HAP-1 (cell line): ENCODE data around the gene SLC2A5.
A peak's percentile ranks its signal among the peaks of the same experiment; 100 is the strongest.

Experiments
- DNase-seq, 2 experiments: peaks; one replicate each; pipeline ENCODE4 v3.0.0-alpha.2; 2016 to 2020; ENCODE audit warnings: low spot score in 2 of 2
- H3K27me3 ChIP-seq: fragments of 250-450 bp; sonication (Bioruptor Pico); 2 replicates; pipeline ENCODE4 v1.5.1; 2020; ENCODE audit warnings: low read depth, mild to moderate bottlenecking, moderate library complexity
- H3K36me3 ChIP-seq: fragments of 250-450 bp; sonication (Bioruptor Pico); replicated peaks from 2 replicates; pipeline ENCODE4 v1.5.1; 2020; ENCODE audit warnings: mild to moderate bottlenecking
- H3K4me1 ChIP-seq: fragments of 250-450 bp; sonication (Bioruptor Pico); 2 replicates; pipeline ENCODE4 v1.5.1; 2020; ENCODE audit warnings: mild to moderate bottlenecking
- H3K4me3 ChIP-seq: fragments of 250-450 bp; sonication (Bioruptor Pico); 2 replicates; pipeline ENCODE4 v1.5.1; 2020; ENCODE audit warnings: mild to moderate bottlenecking, moderate library complexity
- H3K9me3 ChIP-seq: fragments of 250-450 bp; sonication (Bioruptor Pico); 2 replicates; pipeline ENCODE4 v1.5.1; 2020; ENCODE audit warnings: mild to moderate bottlenecking, moderate library complexity
- in situ Hi-C: fragments of 300-500 bp; cut with MboI; formaldehyde crosslinking; loops from 3 replicates; pipeline ENCODE4 v1.14.3; 2020; ENCODE audit warnings: low sequenced_read_pairs, inconsistent platforms, mixed read lengths

The SLC2A5 gene, protein sequence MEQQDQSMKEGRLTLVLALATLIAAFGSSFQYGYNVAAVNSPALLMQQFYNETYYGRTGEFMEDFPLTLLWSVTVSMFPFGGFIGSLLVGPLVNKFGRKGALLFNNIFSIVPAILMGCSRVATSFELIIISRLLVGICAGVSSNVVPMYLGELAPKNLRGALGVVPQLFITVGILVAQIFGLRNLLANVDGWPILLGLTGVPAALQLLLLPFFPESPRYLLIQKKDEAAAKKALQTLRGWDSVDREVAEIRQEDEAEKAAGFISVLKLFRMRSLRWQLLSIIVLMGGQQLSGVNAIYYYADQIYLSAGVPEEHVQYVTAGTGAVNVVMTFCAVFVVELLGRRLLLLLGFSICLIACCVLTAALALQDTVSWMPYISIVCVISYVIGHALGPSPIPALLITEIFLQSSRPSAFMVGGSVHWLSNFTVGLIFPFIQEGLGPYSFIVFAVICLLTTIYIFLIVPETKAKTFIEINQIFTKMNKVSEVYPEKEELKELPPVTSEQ

DNA sequence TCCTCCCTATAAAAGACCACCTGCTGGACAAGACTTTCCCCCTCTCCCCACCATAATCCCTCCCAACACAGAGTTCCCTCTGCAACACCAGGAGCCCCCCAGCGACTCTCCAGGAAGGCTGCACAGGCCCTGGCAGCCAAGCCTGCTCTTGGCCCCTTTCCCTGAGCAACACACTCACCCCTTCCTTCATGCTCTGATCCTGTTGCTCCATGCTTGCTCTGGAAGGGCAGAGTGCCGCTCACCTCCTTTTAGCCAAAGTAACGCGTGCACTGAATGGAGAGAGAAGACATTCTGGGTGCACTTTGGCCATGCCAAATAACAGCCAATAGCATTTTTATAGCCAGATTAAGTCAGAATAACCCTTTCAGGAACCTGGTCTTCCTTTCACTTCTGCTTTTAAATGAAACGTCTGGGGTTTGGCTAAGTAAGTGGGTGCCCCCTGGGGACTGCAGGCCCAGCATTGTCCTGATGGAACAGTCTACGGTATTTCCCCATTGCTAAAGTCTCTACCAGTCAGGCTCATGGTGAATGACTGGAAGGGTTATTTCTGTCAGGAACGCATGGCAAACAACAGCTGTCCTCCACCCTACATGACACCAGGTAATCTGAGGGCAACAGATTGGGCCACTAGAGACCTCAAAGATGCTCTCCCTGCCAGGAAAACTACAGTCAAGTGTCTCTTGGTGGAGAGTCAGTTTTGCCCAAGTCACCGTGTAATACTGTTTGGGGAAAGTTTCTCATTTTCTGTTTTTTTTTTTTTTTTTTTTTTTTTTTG is at the start of gene SLC2A5:
Gene SLC2A5 (minus strand): TSS at position 310 of the 775 bp plus-strand sequence. CDS start 99 bp downstream, at position 211.
- DNase-seq = peak; percentile 70 to 72
- Histone ChIP-seq H3K4me1 (peaks cover 14% of the 10 kb centered on the region), H3K9me3 (no peaks in the 10 kb centered on the region), H3K36me3 (no peaks in the 10 kb centered on the region), H3K4me3 (no peak within 1 kb of the TSS), H3K27me3 (no peaks in the 10 kb centered on the region)
- in situ Hi-C loops = no loop called here

GRCh38 chr1:9118186-9118585 is 48.8 kb upstream of the SLC2A5 start:
- Histone ChIP-seq H3K4me1 (no peaks in the 10 kb centered on the region), H3K9me3 (no peaks in the 10 kb centered on the region), H3K4me3 (no peak overlapping the region), H3K27me3 (no peaks in the 10 kb centered on the region), H3K36me3 (no peaks in the 10 kb centered on the region)
- no peak for DNase-seq
- in situ Hi-C loops = loop anchor here (10.0 to 25.0 kb wide), 2 partner anchors 77 to 369 kb away; no protein-coding TSS in a partner anchor

GRCh38 chr1:9115351-9116205 is 46.1 kb upstream of the SLC2A5 start:
- in situ Hi-C loops = loop anchor here (10.0 to 25.0 kb wide), 2 partner anchors 79 to 372 kb away; no protein-coding TSS in a partner anchor
- Histone ChIP-seq H3K4me1 (peaks cover 2% of the 10 kb centered on the region; the same call in 1 of the 2 replicates), H3K4me3 (no peak overlapping the region), H3K27me3 (no peaks in the 10 kb centered on the region), H3K9me3 (no peaks in the 10 kb centered on the region), H3K36me3 (peaks cover 3% of the 10 kb centered on the region; the same call in 1 of the 2 replicates)
- DNase-seq = no peak

- Histone ChIP-seq H3K9me3 (no peaks in the 10 kb centered on the region), H3K27me3 (no peaks in the 10 kb centered on the region), H3K4me3 (no peak overlapping the region), H3K36me3 (peaks cover 3% of the 10 kb centered on the region), H3K4me1 (peaks cover 2% of the 10 kb centered on the region; the same call in 1 of the 2 replicates)
- no peak for DNase-seq
- in situ Hi-C loops = loop anchor here (10.0 to 25.0 kb wide), 2 partner anchors 82 to 374 kb away; no protein-coding TSS in a partner anchor
Measured at GRCh38 chr1:9112961-9113880, 43.8 kb upstream of the SLC2A5 start.

- DNase-seq = no peak
- no peak overlapping the region for H3K4me3 ChIP-seq
- no peaks in the 10 kb centered on the region for H3K27me3 ChIP-seq
- H3K4me1 ChIP-seq = peaks cover 2% of the 10 kb centered on the region; the same call in 1 of the 2 replicates
- H3K36me3 ChIP-seq = peaks cover 3% of the 10 kb centered on the region
- no peaks in the 10 kb centered on the region for H3K9me3 ChIP-seq
- in situ Hi-C loops = loop anchor here (10.0 to 25.0 kb wide), 2 partner anchors 83 to 375 kb away; no protein-coding TSS in a partner anchor
Measured at GRCh38 chr1:9111957-9112356, 42.5 kb upstream of the SLC2A5 start.

- no peak for DNase-seq
- H3K36me3 ChIP-seq = peaks cover 3% of the 10 kb centered on the region
- no peaks in the 10 kb centered on the region for H3K27me3 ChIP-seq
- H3K4me1 ChIP-seq = peaks cover 2% of the 10 kb centered on the region; the same call in 1 of the 2 replicates
- H3K4me3 ChIP-seq = no peak overlapping the region
- in situ Hi-C loops = loop anchor here (10.0 to 25.0 kb wide), 2 partner anchors 83 to 376 kb away; no protein-coding TSS in a partner anchor
- no peaks in the 10 kb centered on the region for H3K9me3 ChIP-seq
Measured at GRCh38 chr1:9111357-9111691, 41.9 kb upstream of the SLC2A5 start.

GRCh38 chr1:9110669-9111356 is 41.4 kb upstream of the SLC2A5 start:
- Histone ChIP-seq H3K9me3 (no peaks in the 10 kb centered on the region), H3K4me1 (peaks cover 2% of the 10 kb centered on the region; the same call in 1 of the 2 replicates), H3K36me3 (peaks cover 3% of the 10 kb centered on the region), H3K4me3 (no peak overlapping the region), H3K27me3 (no peaks in the 10 kb centered on the region)
- in situ Hi-C loops = loop anchor here (10.0 to 25.0 kb wide), 2 partner anchors 84 to 376 kb away; no protein-coding TSS in a partner anchor
- peak; percentile 69 to 97 for DNase-seq

DNA sequence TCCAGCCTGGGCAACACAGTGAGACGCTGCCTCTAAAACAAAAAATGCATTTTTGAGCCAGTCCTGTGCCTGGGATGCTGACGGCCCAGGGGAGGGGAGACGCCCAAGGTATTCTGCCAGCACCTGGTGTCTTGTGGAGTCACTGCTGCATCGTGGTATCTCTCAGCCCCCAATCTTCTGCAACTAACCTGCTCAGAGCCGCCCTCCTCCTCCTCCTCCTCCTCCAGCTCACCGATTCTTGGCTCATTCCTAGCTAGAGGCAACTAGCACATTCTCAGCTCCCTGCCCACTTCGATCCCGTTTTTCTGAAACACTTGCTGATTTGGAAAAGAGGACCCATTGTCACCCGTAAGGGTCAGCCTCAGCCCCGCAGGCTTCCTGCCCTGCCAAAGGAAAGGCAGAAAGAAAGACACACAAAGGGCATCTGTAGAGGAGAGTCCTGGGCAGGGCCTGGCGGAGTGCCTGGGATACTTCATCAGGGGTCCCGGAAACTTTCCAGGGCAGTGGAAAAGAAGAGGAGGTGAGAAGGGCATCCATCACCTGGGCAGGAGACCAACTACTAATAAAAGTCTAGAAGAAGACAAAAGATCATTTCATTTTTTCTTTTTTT is 38.7 kb upstream of the SLC2A5 start:
- Histone ChIP-seq H3K4me1 (peaks cover 2% of the 10 kb centered on the region; the same call in 1 of the 2 replicates), H3K4me3 (no peak overlapping the region), H3K36me3 (peaks cover 9% of the 10 kb centered on the region), H3K9me3 (no peaks in the 10 kb centered on the region), H3K27me3 (no peaks in the 10 kb centered on the region)
- in situ Hi-C loops = loop anchor here (5.0 to 25.0 kb wide), 3 partner anchors 101 to 379 kb away; no protein-coding TSS in a partner anchor
- no peak for DNase-seq

DNA sequence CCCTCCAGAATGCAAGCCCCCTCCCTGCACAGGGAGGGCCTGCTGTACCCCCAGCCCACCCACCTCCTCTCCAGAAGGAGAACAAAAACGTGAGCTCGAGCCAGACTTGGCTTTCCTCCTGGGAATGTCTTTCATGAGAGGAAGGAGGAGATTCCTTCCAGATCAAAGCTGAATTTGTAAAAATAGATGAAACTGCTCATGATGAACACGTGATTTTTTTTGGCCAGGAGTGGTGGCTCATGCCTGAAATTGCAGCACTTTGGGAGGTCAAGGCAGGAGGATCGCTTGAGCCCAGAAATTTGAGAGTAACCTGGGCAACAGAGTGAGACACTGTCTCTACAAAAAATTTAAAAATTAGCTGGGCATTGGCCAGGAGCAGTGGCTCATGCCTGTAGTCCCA is 37.7 kb upstream of the SLC2A5 start:
- in situ Hi-C loops = loop anchor here (5.0 to 25.0 kb wide), 3 partner anchors 100 to 380 kb away; no protein-coding TSS in a partner anchor
- Histone ChIP-seq H3K36me3 (peaks cover 9% of the 10 kb centered on the region), H3K9me3 (no peaks in the 10 kb centered on the region), H3K4me1 (peaks cover 2% of the 10 kb centered on the region; the same call in 1 of the 2 replicates), H3K4me3 (no peak overlapping the region), H3K27me3 (no peaks in the 10 kb centered on the region)
- DNase-seq = no peak

DNA sequence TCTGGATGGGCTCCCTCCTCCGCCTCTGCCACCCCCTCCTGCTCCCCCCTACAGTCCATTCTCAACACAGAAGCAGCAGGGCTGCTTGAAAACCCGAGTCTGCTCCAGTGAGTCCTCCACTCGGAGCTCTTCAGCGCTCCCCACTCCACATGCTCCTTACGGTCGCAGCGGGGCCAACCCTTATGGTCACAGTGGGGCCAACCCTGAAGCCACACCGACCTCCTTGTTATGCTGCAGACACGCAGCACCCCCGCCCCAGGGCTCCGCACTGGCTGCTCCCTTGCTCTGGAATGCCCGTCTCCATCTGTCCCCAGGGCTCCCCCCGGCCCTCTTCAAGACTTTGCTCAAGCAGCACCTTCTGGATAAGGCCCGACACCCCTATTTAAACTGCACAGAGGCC is 36.9 kb upstream of the SLC2A5 start:
- in situ Hi-C loops = loop anchor here (5.0 to 25.0 kb wide), 3 partner anchors 99 to 381 kb away; no protein-coding TSS in a partner anchor
- no peak for DNase-seq
- Histone ChIP-seq H3K36me3 (peaks cover 9% of the 10 kb centered on the region), H3K4me3 (no peak overlapping the region), H3K4me1 (peaks cover 2% of the 10 kb centered on the region; the same call in 1 of the 2 replicates), H3K27me3 (no peaks in the 10 kb centered on the region), H3K9me3 (no peaks in the 10 kb centered on the region)

GRCh38 chr1:9105336-9105867 is 36.0 kb upstream of the SLC2A5 start:
- peaks cover 7% of the 10 kb centered on the region for H3K36me3 ChIP-seq
- no peaks in the 10 kb centered on the region for H3K9me3 ChIP-seq
- no peaks in the 10 kb centered on the region for H3K4me1 ChIP-seq
- H3K4me3 ChIP-seq = no peak overlapping the region
- no peak for DNase-seq
- no peaks in the 10 kb centered on the region for H3K27me3 ChIP-seq
- in situ Hi-C loops = loop anchor here (5.0 to 25.0 kb wide), 3 partner anchors 98 to 382 kb away; no protein-coding TSS in a partner anchor
